Liver (tissue), 3 donors: ENCODE measurements around the gene MFAP2.

Experiments used
- EGR1 ChIP-seq, 2 donors: IDR thresholded peaks; 2 replicates each; pipeline ENCODE4 v1.6.1; 2016 to 2018; ENCODE audit warnings: antibody characterized with exemption in 2 of 2, low read depth in 2 of 2
- FOXA1 ChIP-seq: IDR thresholded peaks from 2 replicates; pipeline ENCODE4 v1.6.1; 2016; ENCODE audit warnings: antibody characterized with exemption
- GABPA ChIP-seq, 2 donors: IDR thresholded peaks in 1 of 2; conservative IDR thresholded peaks in 1 of 2; 2 replicates each; pipeline ENCODE4 v1.6.1; 2016; ENCODE audit warnings: antibody characterized with exemption in 2 of 2, mild to moderate bottlenecking in 1 of 2, moderate library complexity in 1 of 2
- NR2F2 ChIP-seq: IDR thresholded peaks from 2 replicates; pipeline ENCODE4 v1.6.1; 2016; ENCODE audit warnings: antibody characterized with exemption
- REST ChIP-seq: IDR thresholded peaks from 2 replicates; pipeline ENCODE4 v1.6.1; 2016; ENCODE audit warnings: antibody characterized with exemption, mild to moderate bottlenecking
- TF ChIP-seq, protein P1 (sequence below): fragments of 150-350 bp; IDR thresholded peaks from 2 replicates; pipeline ENCODE4 v1.5.1; 2017; ENCODE audit warnings: improper control_type of control experiment, low read depth, low read length; ENCODE audit not compliant: missing input control
- donor health status: healthy.
- donor health status: healthy.

DNA sequence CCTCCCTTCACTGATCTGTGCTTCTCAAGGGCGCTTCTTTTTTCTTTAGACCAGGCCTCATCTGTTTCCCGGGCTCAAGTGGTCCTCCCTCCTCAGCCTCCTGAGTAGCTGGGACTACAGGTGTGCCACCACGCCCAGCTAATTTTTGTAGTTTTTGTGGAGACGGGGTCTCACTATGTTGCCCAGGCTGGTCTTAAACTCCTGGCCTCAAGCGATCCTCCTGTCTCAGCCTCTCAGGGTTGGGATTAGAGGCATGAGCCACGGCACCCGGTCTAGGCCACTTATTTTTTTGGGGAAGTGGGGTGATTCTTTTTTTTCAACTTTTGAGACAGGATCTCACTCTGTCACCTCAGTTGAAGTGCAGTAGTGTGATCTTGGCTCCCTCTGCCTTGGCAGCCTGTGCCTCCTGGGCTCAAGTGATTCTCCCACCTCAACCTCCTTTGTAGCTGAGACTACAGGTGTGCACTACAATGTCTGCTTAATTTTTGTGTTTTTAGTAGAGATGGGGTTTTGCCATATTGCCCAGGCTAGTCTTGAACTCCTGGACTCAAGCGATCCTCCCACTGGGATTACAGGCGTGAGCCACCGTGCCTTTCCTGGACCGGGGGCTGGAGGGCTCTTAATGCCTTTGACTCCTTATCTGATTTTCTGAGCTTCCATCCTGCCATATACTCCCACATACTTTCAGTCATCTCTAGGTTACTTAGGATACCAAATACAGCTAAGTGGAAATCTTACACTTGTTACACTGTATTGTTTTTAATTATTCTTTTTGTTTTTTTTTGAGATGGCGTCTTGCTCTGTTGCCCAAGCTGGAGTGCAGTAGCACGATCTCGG, 18.9 kb downstream of the MFAP2 start:
- no peak for TF ChIP-seq EGR1 (IDR thresholded peaks at IDR 0.05; ENCODE audit: low read depth in 2 of 2)
- TF ChIP-seq, protein P1, sequence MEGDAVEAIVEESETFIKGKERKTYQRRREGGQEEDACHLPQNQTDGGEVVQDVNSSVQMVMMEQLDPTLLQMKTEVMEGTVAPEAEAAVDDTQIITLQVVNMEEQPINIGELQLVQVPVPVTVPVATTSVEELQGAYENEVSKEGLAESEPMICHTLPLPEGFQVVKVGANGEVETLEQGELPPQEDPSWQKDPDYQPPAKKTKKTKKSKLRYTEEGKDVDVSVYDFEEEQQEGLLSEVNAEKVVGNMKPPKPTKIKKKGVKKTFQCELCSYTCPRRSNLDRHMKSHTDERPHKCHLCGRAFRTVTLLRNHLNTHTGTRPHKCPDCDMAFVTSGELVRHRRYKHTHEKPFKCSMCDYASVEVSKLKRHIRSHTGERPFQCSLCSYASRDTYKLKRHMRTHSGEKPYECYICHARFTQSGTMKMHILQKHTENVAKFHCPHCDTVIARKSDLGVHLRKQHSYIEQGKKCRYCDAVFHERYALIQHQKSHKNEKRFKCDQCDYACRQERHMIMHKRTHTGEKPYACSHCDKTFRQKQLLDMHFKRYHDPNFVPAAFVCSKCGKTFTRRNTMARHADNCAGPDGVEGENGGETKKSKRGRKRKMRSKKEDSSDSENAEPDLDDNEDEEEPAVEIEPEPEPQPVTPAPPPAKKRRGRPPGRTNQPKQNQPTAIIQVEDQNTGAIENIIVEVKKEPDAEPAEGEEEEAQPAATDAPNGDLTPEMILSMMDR: no peak
- TF ChIP-seq REST: no peak
- no peak for TF ChIP-seq GABPA (IDR thresholded peaks at IDR 0.05 in 1 of 2, conservative IDR thresholded peaks at IDR 0.05 in 1 of 2)
- no peak for TF ChIP-seq FOXA1
- no peak for TF ChIP-seq NR2F2
